OCI-LY7 (cell line): ENCODE results near the gene ATP2B1. TPM values are rescaled to one million over a fixed set of nuclear protein-coding genes. Genes with fewer than 3 reads are reported as not detected.

Source experiments
- BruUV-seq: library from RNA; stranded (reverse); fragments of 400-500 nt; replicated peaks from 2 replicates; lab custom pipeline; 2021; lab: Mats Ljungman, UMichigan
- CTCF ChIA-PET: fragments of 300-600 bp; sonication (Branson Sonifier 250); formaldehyde crosslinking; loops from one replicate; lab custom pipeline; 2022; ENCODE audit warnings: antibody characterized with exemption; ENCODE audit not compliant: unreplicated experiment; lab: Charles Lee
- POLR2A ChIA-PET: fragments of 300-600 bp; sonication (Branson Sonifier 250); formaldehyde crosslinking; loops from one replicate; lab custom pipeline; 2022; ENCODE audit warnings: antibody characterized with exemption; lab: Charles Lee
- DNase-seq: peaks from one replicate; pipeline ENCODE4 v3.0.0-alpha.2; 2015; ENCODE audit warnings: low spot score
- H2AFZ ChIP-seq: fragments of 200-600 bp; sonication (generic), shearing (Covaris generic); 2 replicates; pipeline ENCODE4 v1.6.1; 2014; ENCODE audit warnings: mild to moderate bottlenecking, antibody characterized with exemption, low read length, moderate library complexity
- H3K27ac ChIP-seq: fragments of 200-600 bp; sonication (generic); 2 replicates; pipeline ENCODE4 v1.5.1; 2014; ENCODE audit warnings: mixed run types, low read depth, mild to moderate bottlenecking, moderate library complexity, low read length, inconsistent platforms; ENCODE audit not compliant: poor library complexity, severe bottlenecking
- H3K36me3 ChIP-seq: fragments of 200-600 bp; sonication (generic); 2 replicates; pipeline ENCODE4 v1.6.1; 2014; ENCODE audit warnings: mild to moderate bottlenecking, antibody characterized with exemption, low read length, moderate library complexity, mixed read lengths; ENCODE audit not compliant: insufficient read depth
- H3K4me1 ChIP-seq: fragments of 200-600 bp; sonication (generic); 2 replicates; pipeline ENCODE4 v1.5.1; 2014; ENCODE audit warnings: mild to moderate bottlenecking, low read length; ENCODE audit not compliant: insufficient read depth, poor library complexity, severe bottlenecking
- H3K4me2 ChIP-seq: fragments of 200-600 bp; sonication (generic); 2 replicates; pipeline ENCODE4 v1.6.1; 2014; ENCODE audit warnings: mild to moderate bottlenecking, low read length
- H3K4me3 ChIP-seq: fragments of 200-600 bp; sonication (generic); 2 replicates; pipeline ENCODE4 v1.5.1; 2014; ENCODE audit warnings: mild to moderate bottlenecking, low read depth, low read length; ENCODE audit not compliant: poor library complexity, severe bottlenecking
- H3K79me2 ChIP-seq: fragments of 200-600 bp; sonication (generic); 2 replicates; pipeline ENCODE4 v1.6.1; 2016; ENCODE audit warnings: low read depth, mild to moderate bottlenecking, low read length, moderate library complexity, mixed read lengths; ENCODE audit not compliant: insufficient read depth
- H3K9me2 ChIP-seq: fragments of 200-600 bp; sonication (generic); 2 replicates; pipeline ENCODE4 v1.6.1; 2016; ENCODE audit warnings: mild to moderate bottlenecking, low read length, mixed read lengths; ENCODE audit not compliant: insufficient read depth
- H3K9me3 ChIP-seq: fragments of 200-600 bp; sonication (generic); 2 replicates; pipeline ENCODE4 v1.6.1; 2014; ENCODE audit warnings: mild to moderate bottlenecking, mixed run types, low read length, mixed read lengths
- H4K20me1 ChIP-seq: fragments of 200-600 bp; sonication (generic); 2 replicates; pipeline ENCODE4 v1.6.1; 2014; ENCODE audit warnings: mild to moderate bottlenecking, antibody characterized with exemption, low read length, moderate library complexity, mixed read lengths; ENCODE audit not compliant: insufficient read depth
- EZH2phosphoT487 ChIP-seq: fragments of 200-600 bp; sonication (generic); IDR thresholded peaks from 2 replicates; pipeline ENCODE4 v1.6.1; 2018; ENCODE audit warnings: low read depth, borderline replicate concordance, mild to moderate bottlenecking, mixed run types, antibody characterized with exemption, low read length, moderate library complexity, mixed read lengths
- intact Hi-C: fragments of 100-400 bp; cut with micrococcal nuclease; formaldehyde crosslinking; loops from one replicate; pipeline ENCODE4 v1.10.0; 2022; ENCODE audit not compliant: unreplicated experiment
- total RNA-seq, 2 experiments: library from RNA; depleted of rRNA in 1 of 2; stranded (reverse); fragments of >200 nt in 1 of 2; shearing (Covaris generic) in 1 of 2; gene quantifications; 2 replicates each; pipeline ENCODE4 v1.2.3, GENCODE V29; 2014 to 2022
- TF ChIP-seq, protein P1 (sequence below): fragments of 200-600 bp; sonication (generic); conservative IDR thresholded peaks from 2 replicates; pipeline ENCODE4 v1.5.1; 2014; ENCODE audit warnings: mild to moderate bottlenecking, antibody characterized with exemption, low read length, moderate library complexity, mixed read lengths

Gene ATP2B1
- total RNA-seq, 2 experiments from 2014 or later, result 58.5 to 74.9 TPM

DNA sequence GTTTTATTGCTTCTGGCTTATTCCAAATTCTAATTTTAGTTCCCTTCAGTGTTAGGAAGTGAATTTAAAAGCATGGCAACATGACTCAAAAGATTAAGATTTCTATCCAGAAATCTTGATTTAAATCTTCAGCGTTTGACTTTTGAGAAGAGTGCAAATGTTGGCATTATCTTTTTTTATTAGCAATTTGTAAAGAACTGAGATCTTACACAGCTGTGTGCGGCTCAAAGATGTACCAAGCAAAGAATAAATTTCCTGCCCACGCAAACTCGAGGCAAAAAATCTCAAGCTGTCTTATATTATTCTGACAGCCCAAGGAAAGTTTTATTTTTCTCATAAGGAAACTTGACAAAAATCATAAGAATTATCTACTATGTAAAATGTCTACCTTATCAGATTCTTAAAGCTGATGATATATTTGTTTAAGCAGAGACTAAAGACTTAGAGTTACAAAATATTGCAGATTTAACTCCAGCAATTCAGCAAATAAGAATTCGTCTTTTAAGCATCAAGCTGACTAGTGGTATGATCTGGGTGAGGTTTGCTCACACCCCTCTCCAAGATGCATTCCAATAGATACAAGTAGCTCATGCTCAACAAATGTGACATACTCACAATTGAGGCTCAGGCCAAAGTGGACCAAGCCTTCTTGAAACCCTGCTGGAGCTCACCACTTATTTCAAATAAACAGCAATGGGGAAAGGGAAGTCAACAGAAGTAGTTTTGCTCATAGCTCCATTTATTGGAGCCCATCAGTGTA is 135.4 kb downstream of the ATP2B1 start:
- Histone ChIP-seq H4K20me1 (no peaks in the 10 kb centered on the region), H3K36me3 (no peaks in the 10 kb centered on the region), H3K4me2 (no peak overlapping the region), H3K9me2 (no peaks in the 10 kb centered on the region), H3K79me2 (no peaks in the 10 kb centered on the region), H3K9me3 (no peaks in the 10 kb centered on the region), H3K27ac (no peak overlapping the region), H3K4me3 (no peak overlapping the region), H2AFZ (no peak overlapping the region), H3K4me1 (no peaks in the 10 kb centered on the region)
- TF ChIP-seq EZH2phosphoT487, result no peak
- TF ChIP-seq, protein P1, sequence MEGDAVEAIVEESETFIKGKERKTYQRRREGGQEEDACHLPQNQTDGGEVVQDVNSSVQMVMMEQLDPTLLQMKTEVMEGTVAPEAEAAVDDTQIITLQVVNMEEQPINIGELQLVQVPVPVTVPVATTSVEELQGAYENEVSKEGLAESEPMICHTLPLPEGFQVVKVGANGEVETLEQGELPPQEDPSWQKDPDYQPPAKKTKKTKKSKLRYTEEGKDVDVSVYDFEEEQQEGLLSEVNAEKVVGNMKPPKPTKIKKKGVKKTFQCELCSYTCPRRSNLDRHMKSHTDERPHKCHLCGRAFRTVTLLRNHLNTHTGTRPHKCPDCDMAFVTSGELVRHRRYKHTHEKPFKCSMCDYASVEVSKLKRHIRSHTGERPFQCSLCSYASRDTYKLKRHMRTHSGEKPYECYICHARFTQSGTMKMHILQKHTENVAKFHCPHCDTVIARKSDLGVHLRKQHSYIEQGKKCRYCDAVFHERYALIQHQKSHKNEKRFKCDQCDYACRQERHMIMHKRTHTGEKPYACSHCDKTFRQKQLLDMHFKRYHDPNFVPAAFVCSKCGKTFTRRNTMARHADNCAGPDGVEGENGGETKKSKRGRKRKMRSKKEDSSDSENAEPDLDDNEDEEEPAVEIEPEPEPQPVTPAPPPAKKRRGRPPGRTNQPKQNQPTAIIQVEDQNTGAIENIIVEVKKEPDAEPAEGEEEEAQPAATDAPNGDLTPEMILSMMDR, result no peak
- no TSS peak for BruUV-seq
- CTCF ChIA-PET, result no interaction called here
- no peak for DNase-seq
- POLR2A ChIA-PET, result interaction anchor here (0.6 to 1.9 kb wide), 4 partner anchors 11 to 581 kb away, joined by 3 to 5 read pairs (median 3); no protein-coding TSS in a partner anchor
- intact Hi-C loops, result no loop called here

- no peaks in the 10 kb centered on the region for H3K9me2 ChIP-seq
- no peak overlapping the region for H3K4me3 ChIP-seq
- H3K36me3 ChIP-seq, result no peaks in the 10 kb centered on the region
- intact Hi-C loops, result no loop called here
- ChIA-PET CTCF (no interaction called here), POLR2A (interaction anchor here (0.7 to 1.0 kb wide), 4 partner anchors 8 to 449 kb away, joined by 3 to 4 read pairs (median 3); no protein-coding TSS in a partner anchor)
- TF ChIP-seq EZH2phosphoT487, result no peak
- TF ChIP-seq, protein P1, result no peak
- H4K20me1 ChIP-seq, result no peaks in the 10 kb centered on the region
- H3K4me1 ChIP-seq, result no peaks in the 10 kb centered on the region
- no peaks in the 10 kb centered on the region for H3K9me3 ChIP-seq
- no peak overlapping the region for H3K27ac ChIP-seq
- DNase-seq, result no peak
- H3K4me2 ChIP-seq, result no peak overlapping the region
- H3K79me2 ChIP-seq, result no peaks in the 10 kb centered on the region
- no peak overlapping the region for H2AFZ ChIP-seq
- BruUV-seq, result no TSS peak
Observed at GRCh38 chr12:89571491-89572195, 137.0 kb downstream of the ATP2B1 start.
